ENCODE measurements around the gene MAP3K14.

DNA sequence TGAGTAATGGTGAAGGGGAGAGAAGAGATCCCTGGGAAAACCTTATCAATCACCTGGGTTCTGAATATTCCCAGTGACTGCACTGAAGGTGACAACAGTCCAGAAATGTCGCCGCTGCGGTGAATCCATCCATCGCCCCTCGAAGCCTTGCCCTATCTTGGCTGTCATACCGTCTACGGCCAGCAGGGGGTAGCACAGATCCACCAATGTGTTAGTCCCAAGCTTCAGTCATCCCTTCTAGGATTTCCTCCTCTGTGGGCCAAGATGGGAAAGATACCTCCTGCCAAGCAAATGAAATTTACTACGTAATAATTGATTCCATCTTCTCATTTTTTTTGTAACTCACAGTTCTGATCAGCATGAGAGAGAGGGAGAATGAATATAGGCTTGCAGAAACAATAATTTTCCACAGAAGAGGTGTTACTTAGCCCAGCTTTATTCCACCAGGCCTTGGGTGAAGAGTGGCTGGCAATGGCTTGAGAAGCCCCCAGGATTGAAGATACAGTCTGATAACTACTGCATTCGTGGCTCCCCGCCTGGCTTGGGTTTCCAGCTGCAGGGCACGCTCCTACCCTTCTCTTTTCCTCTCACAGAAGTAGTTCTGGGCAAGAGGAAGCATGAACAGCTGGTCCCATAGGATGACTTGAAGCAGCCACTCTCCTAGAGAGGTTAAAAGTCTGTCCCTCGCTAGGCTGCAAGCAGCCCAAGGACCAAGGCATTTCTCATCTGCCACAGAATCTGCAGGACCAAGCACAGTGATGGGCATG is 97.7 kb downstream of the MAP3K14 start:
- TF ChIP-seq, protein P1, sequence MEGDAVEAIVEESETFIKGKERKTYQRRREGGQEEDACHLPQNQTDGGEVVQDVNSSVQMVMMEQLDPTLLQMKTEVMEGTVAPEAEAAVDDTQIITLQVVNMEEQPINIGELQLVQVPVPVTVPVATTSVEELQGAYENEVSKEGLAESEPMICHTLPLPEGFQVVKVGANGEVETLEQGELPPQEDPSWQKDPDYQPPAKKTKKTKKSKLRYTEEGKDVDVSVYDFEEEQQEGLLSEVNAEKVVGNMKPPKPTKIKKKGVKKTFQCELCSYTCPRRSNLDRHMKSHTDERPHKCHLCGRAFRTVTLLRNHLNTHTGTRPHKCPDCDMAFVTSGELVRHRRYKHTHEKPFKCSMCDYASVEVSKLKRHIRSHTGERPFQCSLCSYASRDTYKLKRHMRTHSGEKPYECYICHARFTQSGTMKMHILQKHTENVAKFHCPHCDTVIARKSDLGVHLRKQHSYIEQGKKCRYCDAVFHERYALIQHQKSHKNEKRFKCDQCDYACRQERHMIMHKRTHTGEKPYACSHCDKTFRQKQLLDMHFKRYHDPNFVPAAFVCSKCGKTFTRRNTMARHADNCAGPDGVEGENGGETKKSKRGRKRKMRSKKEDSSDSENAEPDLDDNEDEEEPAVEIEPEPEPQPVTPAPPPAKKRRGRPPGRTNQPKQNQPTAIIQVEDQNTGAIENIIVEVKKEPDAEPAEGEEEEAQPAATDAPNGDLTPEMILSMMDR (IDR thresholded peaks at IDR 0.05; ENCODE audit: insufficient read depth, low read length, poor library complexity, severe bottlenecking): peak; percentile 85
- TF ChIP-seq EZH2phosphoT487 (conservative IDR thresholded peaks at IDR 0.05; ENCODE audit: low read length): no peak
